HG03575 (cell line): ENCODE data around the gene AMPD2.
"Not testable (repeated sequence)": the region's sequence is repeated elsewhere in the genome, so short reads cannot be mapped to it uniquely, and the experiment has no call there.

Experiments used
- ATAC-seq: cut with Tn5 transposase; IDR thresholded peaks from one replicate; pipeline ENCODE4 v1.9.1; 2021; ENCODE audit not compliant: unreplicated experiment, insufficient number of reproducible peaks, low FRiP score; ENCODE audit errors: extremely low read depth

Gene AMPD2

GRCh38 chr1:109667452-109668122, 48.0 kb downstream of the AMPD2 start, which contains the start of gene GSTM2:
Gene GSTM2, plus strand, starts transcription at chr1:109668057. Its CDS starts 59 bp downstream, at chr1:109668116.
- no peak for ATAC-seq

DNA sequence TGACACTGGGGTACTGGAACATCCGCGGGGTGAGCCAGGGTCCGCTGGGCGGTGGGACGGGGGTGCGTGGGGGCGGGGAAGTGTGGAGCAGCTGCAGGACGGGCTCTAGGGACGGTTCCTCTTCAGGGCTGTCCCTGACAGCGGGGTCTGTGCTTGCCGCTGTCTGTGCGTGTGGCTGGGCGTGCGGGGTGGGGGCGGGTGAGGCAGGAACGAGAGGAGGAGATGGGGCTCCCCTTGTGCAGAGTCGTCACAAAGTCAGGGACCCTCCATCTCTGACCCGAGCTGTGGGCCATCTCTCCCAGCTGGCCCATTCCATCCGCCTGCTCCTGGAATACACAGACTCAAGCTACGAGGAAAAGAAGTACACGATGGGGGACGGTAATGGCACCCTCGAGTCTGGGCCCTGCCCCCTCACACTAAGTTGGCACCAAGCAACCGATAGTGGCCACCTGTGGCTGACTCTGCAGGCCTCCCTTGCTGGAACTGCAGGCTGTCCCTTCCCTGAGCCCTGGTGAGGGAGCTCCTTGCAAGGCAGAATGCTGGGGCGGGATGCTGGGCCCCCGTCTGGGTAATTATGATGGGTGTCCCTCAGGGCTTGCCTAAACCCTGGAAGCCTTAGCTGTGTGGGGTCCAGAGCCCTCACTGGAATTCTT, 48.6 kb downstream of the AMPD2 start:
- no peak for ATAC-seq

DNA sequence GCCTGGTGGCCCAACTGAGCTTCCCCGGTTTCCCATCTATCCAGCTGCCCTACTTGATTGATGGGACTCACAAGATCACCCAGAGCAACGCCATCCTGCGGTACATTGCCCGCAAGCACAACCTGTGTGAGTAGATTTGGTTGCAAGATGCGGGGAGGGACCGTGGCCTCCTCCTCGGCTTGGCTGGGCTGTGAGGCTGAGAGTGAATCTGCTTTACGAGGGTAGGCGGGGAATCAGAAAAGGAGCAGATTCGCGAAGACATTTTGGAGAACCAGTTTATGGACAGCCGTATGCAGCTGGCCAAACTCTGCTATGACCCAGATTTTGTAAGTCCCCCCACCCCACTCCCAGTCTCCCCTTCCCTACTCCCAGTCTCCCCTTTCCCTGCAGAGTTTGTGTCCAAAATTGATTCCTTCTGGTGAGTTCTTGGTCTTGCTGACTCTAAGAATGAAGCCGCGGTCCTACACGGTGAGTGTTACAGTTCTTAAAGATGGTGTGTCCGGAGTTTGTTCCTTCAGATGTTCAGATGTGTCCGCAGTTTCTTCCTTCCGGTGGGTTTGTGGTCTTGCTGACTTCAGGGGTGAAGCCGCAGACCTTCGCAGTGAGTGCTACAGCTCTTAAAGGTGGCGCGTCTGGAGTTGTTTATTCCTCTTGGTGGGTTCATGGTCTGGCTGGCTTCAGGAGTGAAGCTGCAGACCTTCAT, 49.8 kb downstream of the AMPD2 start:
- ATAC-seq = no peak

DNA sequence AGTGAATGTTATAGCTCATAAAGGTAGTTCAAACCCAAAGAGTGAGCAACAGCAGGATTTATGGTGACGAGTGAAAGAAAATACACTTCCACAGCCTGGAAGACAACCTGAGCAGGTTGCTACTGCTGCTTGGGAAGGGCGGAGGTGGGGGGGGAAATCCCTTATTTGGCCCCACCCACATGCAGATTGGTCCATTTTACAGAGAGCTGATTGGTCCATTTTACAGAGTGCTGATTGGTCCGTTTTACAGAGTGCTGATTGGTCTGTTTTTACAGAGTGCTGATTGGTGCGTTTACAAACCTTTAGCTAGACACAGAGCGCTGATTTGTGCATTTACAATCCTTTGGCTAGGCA, 50.3 kb downstream of the AMPD2 start:
- not testable (repeated sequence) for ATAC-seq

- no peak for ATAC-seq
Measured at GRCh38 chr1:109671067-109671466, 51.4 kb downstream of the AMPD2 start.

GRCh38 chr1:109673861-109674260, 54.2 kb downstream of the AMPD2 start:
- ATAC-seq = not testable (repeated sequence)

- not testable (repeated sequence) for ATAC-seq
Measured at GRCh38 chr1:109676683-109677381, 57.2 kb downstream of the AMPD2 start.

GRCh38 chr1:109677459-109677858, 57.8 kb downstream of the AMPD2 start:
- no peak for ATAC-seq

GRCh38 chr1:109678637-109679036, 59.0 kb downstream of the AMPD2 start:
- not testable (repeated sequence) for ATAC-seq
